ENCODE measurements around the gene COL7A1. TPM values are rescaled to one million over a fixed set of nuclear protein-coding genes. Genes with fewer than 3 reads are reported as not detected.

The COL7A1 gene
- total and polyA plus RNA-seq, 8 donors, result 0.41 to 12.6 (median 1.2) TPM

- peaks cover 25 to 32% (median 31%) of the 10 kb centered on the region in 3 donors for H3K4me1 ChIP-seq
- H3K27ac ChIP-seq, result peak within 1 kb of the TSS; percentile 6 to 48 (median 22)
- TF ChIP-seq CTCF (IDR thresholded peaks at IDR 0.05), result no peak
- no peaks in the 10 kb centered on the region for H3K36me3 ChIP-seq
- WGBS, 2 donors, result 0 to 1% methylated on average over 51 to 53 of the region's 53 CpGs
- FAIRE-seq, result peak; percentile 87
- H3K27me3 ChIP-seq, result no peaks in the 10 kb centered on the region
- ATAC-seq, result peak; percentile 83 to 89 (median 85)
- DNase-seq, result peak; percentile 98 to 100 (median 100)
- intact Hi-C loops (cut with DNase I), result no loop called here
- peak within 1 kb of the TSS; percentile 26 to 66 (median 46) for H3K4me3 ChIP-seq
- no peaks in the 10 kb centered on the region for H3K9me3 ChIP-seq
Observed at GRCh38 chr3:48556796-48557626, 38.1 kb downstream of the COL7A1 start, which contains the start of gene PFKFB4. PFKFB4 (minus strand) TSS chr3:48556803; CDS start chr3:48556777, 26 bp downstream.

- H3K9me3 ChIP-seq, result no peaks in the 10 kb centered on the region
- H3K36me3 ChIP-seq, result no peaks in the 10 kb centered on the region
- 6 to 10% methylated on average over 25 to 29 of the region's 29 CpGs for WGBS, 2 donors
- TF ChIP-seq CTCF (IDR thresholded peaks at IDR 0.05), result no peak
- intact Hi-C loops (cut with DNase I), result no loop called here
- H3K27ac ChIP-seq, result peak overlapping the region in 3 of 4 donors; percentile 5 to 31 (median 13)
- FAIRE-seq (no peak), ATAC-seq (no peak), DNase-seq (no peak)
- H3K27me3 ChIP-seq, result no peaks in the 10 kb centered on the region
- H3K4me3 ChIP-seq, result peak overlapping the region; percentile 26 to 66 (median 46)
- H3K4me1 ChIP-seq, result peaks cover 33 to 41% (median 39%) of the 10 kb centered on the region in 3 donors
Observed at GRCh38 chr3:48555949-48556795, 39.0 kb downstream of the COL7A1 start.

- DNase-seq, result peak in 2 of 6 donors; percentile 15 to 22
- Histone ChIP-seq H3K27me3 (no peaks in the 10 kb centered on the region), H3K36me3 (no peaks in the 10 kb centered on the region), H3K4me1 (peaks cover 38 to 45% (median 44%) of the 10 kb centered on the region in 3 donors), H3K9me3 (no peaks in the 10 kb centered on the region), H3K27ac (peak overlapping the region in 3 of 4 donors; percentile 2 to 31 (median 18)), H3K4me3 (peak overlapping the region in 3 of 4 donors; percentile 44 to 66 (median 48))
- no peak for FAIRE-seq
- no peak for ATAC-seq
- intact Hi-C loops (cut with DNase I), result no loop called here
- no peak for TF ChIP-seq CTCF (IDR thresholded peaks at IDR 0.05)
- 42 to 43% methylated on average over 10 of the region's 10 CpGs for WGBS, 2 donors
Observed at GRCh38 chr3:48555231-48555948, 39.7 kb downstream of the COL7A1 start.

GRCh38 chr3:48553886-48554845, 41.0 kb downstream of the COL7A1 start:
- H3K36me3 ChIP-seq, result no peaks in the 10 kb centered on the region
- 67 to 69% methylated on average over 14 of the region's 14 CpGs for WGBS, 2 donors
- peak overlapping the region; percentile 73 to 84 (median 84) for H3K27ac ChIP-seq
- TF ChIP-seq CTCF (IDR thresholded peaks at IDR 0.05), result no peak
- no peaks in the 10 kb centered on the region for H3K9me3 ChIP-seq
- FAIRE-seq, result no peak
- H3K27me3 ChIP-seq, result no peaks in the 10 kb centered on the region
- DNase-seq, result peak in 1 of 6 donors; percentile 42
- no peak overlapping the region for H3K4me3 ChIP-seq
- ATAC-seq, result no peak
- H3K4me1 ChIP-seq, result peaks cover 38 to 45% (median 44%) of the 10 kb centered on the region in 3 donors
- intact Hi-C loops (cut with DNase I), result loop anchor here in 2 of 3 donors (5.0 kb wide), 2 partner anchors 77 to 87 kb away; a partner anchor contains a TSS

All from pancreas (tissue), 10 donors.